WERI-Rb-1 (cell line): ENCODE results near the gene NFYA.

Experiments used
- DNase-seq: peaks from one replicate; pipeline ENCODE4 v3.0.0-alpha.2; 2020
- H3K27ac ChIP-seq: fragments of 250-450 bp; sonication (Bioruptor Pico); 2 replicates; pipeline ENCODE4 v1.5.1; 2020; ENCODE audit warnings: mild to moderate bottlenecking, moderate library complexity
- H3K27me3 ChIP-seq: fragments of 250-450 bp; sonication (Bioruptor Pico); 2 replicates; pipeline ENCODE4 v1.5.1; 2021; ENCODE audit warnings: mild to moderate bottlenecking, low read depth, moderate library complexity; ENCODE audit not compliant: insufficient read depth, severe bottlenecking
- H3K36me3 ChIP-seq: fragments of 250-450 bp; sonication (Bioruptor Pico); 2 replicates; pipeline ENCODE4 v1.5.1; 2020; ENCODE audit warnings: mild to moderate bottlenecking, moderate library complexity
- H3K4me3 ChIP-seq: 2 replicates; pipeline ENCODE4 v1.5.1; 2011; ENCODE audit warnings: low read depth, mild to moderate bottlenecking, control low read depth, low read length
- H3K9me3 ChIP-seq: fragments of 250-450 bp; sonication (Bioruptor Pico); 2 replicates; pipeline ENCODE4 v1.5.1; 2021; ENCODE audit warnings: mild to moderate bottlenecking, moderate library complexity; ENCODE audit not compliant: severe bottlenecking
- CTCF ChIP-seq: IDR thresholded peaks from 2 replicates; pipeline ENCODE4 v1.5.1; 2011; ENCODE audit warnings: low read depth, mild to moderate bottlenecking, control low read depth, inconsistent platforms, low read length

NFYA gene

GRCh38 chr6:41072836-41073202, at the start of gene NFYA:
NFYA (plus strand) TSS chr6:41072974; CDS start chr6:41079090, 6,116 bp downstream.
- no peak for DNase-seq
- Histone ChIP-seq H3K36me3 (peaks cover 4% of the 10 kb centered on the region), H3K4me3 (peak within 1 kb of the TSS; percentile 99), H3K9me3 (no peaks in the 10 kb centered on the region), H3K27ac (peak within 1 kb of the TSS; percentile 98), H3K27me3 (no peaks in the 10 kb centered on the region)
- no peak for TF ChIP-seq CTCF

- Histone ChIP-seq H3K27ac (no peak overlapping the region), H3K36me3 (no peaks in the 10 kb centered on the region), H3K9me3 (peaks cover 3% of the 10 kb centered on the region), H3K4me3 (no peak overlapping the region), H3K27me3 (no peaks in the 10 kb centered on the region)
- no peak for DNase-seq
- TF ChIP-seq CTCF = no peak
These were observed 49.7 kb upstream of the NFYA start for GRCh38 chr6:41023114-41023513.

GRCh38 chr6:41025966-41026530, 46.7 kb upstream of the NFYA start:
- DNase-seq = no peak
- Histone ChIP-seq H3K9me3 (no peaks in the 10 kb centered on the region), H3K36me3 (no peaks in the 10 kb centered on the region), H3K27me3 (no peaks in the 10 kb centered on the region), H3K27ac (no peak overlapping the region), H3K4me3 (no peak overlapping the region)
- no peak for TF ChIP-seq CTCF

GRCh38 chr6:41027241-41027640, 45.5 kb upstream of the NFYA start:
- TF ChIP-seq CTCF = no peak
- Histone ChIP-seq H3K27me3 (no peaks in the 10 kb centered on the region), H3K4me3 (peak overlapping the region; percentile 57), H3K36me3 (no peaks in the 10 kb centered on the region), H3K27ac (no peak overlapping the region), H3K9me3 (no peaks in the 10 kb centered on the region)
- DNase-seq = no peak

- Histone ChIP-seq H3K36me3 (no peaks in the 10 kb centered on the region), H3K27me3 (no peaks in the 10 kb centered on the region), H3K4me3 (peak overlapping the region; percentile 57), H3K27ac (peak overlapping the region; percentile 72), H3K9me3 (no peaks in the 10 kb centered on the region)
- peak; percentile 89 for DNase-seq
- peak; percentile 99 for TF ChIP-seq CTCF
These were observed 44.8 kb upstream of the NFYA start for GRCh38 chr6:41027799-41028560.
